ENCODE results near the gene C6orf120.

Gene C6orf120

DNA sequence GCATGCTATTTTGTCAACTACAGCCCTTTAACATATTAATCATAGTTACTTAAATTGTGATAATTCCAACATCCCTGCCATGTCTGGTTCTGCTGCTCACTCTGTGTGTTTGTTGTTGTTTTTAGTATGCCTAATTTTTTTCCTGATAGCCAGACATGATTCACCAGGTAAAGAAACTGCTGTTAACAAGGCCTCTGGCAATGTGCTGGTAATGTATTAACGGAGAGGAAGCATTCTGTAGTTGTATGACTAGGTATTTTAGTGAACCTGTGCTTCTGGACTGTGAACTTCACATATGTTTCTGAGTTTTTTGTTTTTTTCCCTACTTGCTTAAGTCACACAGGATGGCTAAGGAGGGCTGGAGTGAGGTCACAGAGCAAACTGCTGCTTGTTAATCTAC lies 44.6 kb downstream of the C6orf120 start:
- H3K27ac ChIP-seq: no peak overlapping the region
- TF ChIP-seq ZFX (IDR thresholded peaks at IDR 0.05): no peak
- TF ChIP-seq, protein P1, sequence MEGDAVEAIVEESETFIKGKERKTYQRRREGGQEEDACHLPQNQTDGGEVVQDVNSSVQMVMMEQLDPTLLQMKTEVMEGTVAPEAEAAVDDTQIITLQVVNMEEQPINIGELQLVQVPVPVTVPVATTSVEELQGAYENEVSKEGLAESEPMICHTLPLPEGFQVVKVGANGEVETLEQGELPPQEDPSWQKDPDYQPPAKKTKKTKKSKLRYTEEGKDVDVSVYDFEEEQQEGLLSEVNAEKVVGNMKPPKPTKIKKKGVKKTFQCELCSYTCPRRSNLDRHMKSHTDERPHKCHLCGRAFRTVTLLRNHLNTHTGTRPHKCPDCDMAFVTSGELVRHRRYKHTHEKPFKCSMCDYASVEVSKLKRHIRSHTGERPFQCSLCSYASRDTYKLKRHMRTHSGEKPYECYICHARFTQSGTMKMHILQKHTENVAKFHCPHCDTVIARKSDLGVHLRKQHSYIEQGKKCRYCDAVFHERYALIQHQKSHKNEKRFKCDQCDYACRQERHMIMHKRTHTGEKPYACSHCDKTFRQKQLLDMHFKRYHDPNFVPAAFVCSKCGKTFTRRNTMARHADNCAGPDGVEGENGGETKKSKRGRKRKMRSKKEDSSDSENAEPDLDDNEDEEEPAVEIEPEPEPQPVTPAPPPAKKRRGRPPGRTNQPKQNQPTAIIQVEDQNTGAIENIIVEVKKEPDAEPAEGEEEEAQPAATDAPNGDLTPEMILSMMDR (conservative IDR thresholded peaks at IDR 0.05): no peak

DNA sequence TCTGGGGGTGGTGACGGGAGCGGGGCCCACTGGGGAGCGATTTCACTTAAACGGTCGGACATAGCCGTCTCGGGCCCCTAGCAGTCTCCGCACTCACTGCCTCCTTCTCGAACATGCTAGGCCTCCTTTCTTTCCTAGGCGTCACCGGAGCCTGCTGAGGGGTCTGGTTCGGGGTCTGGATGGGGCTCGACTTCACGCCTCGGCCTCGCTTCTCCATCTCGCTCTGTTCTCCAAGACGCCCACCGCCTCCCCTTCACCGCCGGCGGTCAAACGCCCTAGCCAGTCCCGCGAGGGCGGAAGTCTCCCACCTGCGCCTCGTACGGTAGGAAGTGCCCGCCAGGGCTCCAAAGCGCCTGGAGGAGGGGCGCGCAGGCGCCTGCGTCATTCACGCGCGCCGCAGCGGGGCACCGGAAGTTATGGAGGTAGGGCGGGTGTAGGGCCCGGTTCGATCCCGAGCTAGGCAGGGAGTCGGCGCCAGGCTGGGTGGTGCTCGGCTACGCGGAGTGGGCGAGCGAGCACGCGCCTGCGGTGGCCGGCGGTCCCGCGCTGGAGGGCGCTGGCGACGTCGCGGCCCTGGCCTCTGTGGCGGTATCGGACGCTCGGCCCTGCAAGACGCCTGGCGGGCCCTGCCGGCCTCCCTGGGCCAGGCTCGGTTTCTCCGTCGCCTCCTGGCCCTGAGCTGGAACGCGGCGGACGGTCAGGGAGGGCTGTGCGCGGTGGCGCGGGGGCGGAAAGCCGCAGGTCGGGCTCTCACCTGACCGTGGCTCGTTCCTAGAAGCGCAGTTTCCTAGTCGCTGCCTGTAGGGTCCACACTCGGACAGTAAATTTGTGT lies 49.5 kb downstream of the C6orf120 start, which contains the start of the genes DYNLT2 and ERMARD:
TSS of gene DYNLT2 (minus strand) at position 331 of the 832 bp plus-strand sequence. CDS start at position 217, 114 bp downstream.
TSS of gene ERMARD (plus strand) at position 381 of the 832 bp plus-strand sequence. CDS start at position 417, 36 bp downstream.
- peak; percentile 98 for TF ChIP-seq ZFX (IDR thresholded peaks at IDR 0.05)
- TF ChIP-seq, protein P1 (conservative IDR thresholded peaks at IDR 0.05): no peak; the same call in 1 of the 2 replicates
- peak within 1 kb of the TSS; percentile 94 for H3K27ac ChIP-seq

DNA sequence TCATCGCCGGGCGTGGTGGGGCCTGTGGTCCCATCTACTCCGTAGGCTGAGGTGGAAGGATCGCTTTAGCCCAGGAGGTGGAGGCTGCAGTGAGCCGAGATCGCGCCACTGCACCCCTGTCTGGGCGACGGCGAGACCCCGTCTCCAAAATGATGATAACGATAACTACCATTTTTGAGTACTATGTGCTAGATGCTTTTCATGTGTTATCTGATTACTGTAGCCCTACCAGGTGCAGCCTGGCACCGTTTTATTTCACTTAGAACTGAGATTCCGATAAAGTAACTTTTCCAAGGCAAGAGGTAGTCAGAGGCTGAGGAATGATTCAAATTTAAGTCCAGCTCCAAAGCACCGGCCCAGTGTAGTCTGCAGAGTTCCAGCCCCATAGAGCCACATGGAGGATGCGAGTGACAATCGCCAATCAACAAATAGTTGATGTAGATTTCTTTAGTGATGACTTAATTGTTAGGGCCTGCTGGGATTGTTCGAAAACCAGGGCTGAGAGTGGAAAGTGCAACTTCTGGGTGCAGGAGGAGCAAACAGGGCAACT lies 50.2 kb downstream of the C6orf120 start:
- no peak for TF ChIP-seq ZFX (IDR thresholded peaks at IDR 0.05)
- TF ChIP-seq, protein P1 (conservative IDR thresholded peaks at IDR 0.05): no peak
- H3K27ac ChIP-seq: peak overlapping the region; percentile 94

Data from C4-2B (cell line).